Liver (tissue), 9 donors: ENCODE data around the gene EARS2. TPM values are rescaled to one million over a fixed set of nuclear protein-coding genes. Genes with fewer than 3 reads are reported as not detected.

Experiments used
- DNase-seq: peaks from one replicate; pipeline ENCODE4 v3.0.0-alpha.2; 2017; ENCODE audit warnings: low spot score
- H3K27ac ChIP-seq, 2 donors: one replicate each; pipeline ENCODE4 v1.7.0; 2013; ENCODE audit warnings: inconsistent platforms in 2 of 2, low read length in 2 of 2, control low read depth in 1 of 2, low read depth in 1 of 2, mild to moderate bottlenecking in 1 of 2
- H3K27me3 ChIP-seq, 4 donors: one replicate each; pipeline versions ENCODE4 v1.6.1 to v1.7.0; 2013; ENCODE audit warnings: low read length in 3 of 4, inconsistent platforms in 1 of 4, mild to moderate bottlenecking in 1 of 4, moderate library complexity in 1 of 4; ENCODE audit not compliant: control insufficient read depth in 4 of 4, insufficient read depth in 4 of 4
- H3K36me3 ChIP-seq, 4 donors: one replicate each; pipeline versions ENCODE4 v1.6.1 to v1.7.0; 2013; ENCODE audit warnings: low read length in 3 of 4, mild to moderate bottlenecking in 3 of 4, low read depth in 1 of 4, moderate library complexity in 1 of 4; ENCODE audit not compliant: control insufficient read depth in 4 of 4, insufficient read depth in 3 of 4
- H3K4me1 ChIP-seq, 4 donors: one replicate each; pipeline versions ENCODE4 v1.6.1 to v1.7.0; 2013; ENCODE audit warnings: low read length in 3 of 4, mild to moderate bottlenecking in 3 of 4, moderate library complexity in 1 of 4; ENCODE audit not compliant: control insufficient read depth in 4 of 4, insufficient read depth in 4 of 4
- H3K4me3 ChIP-seq, 3 donors: one replicate each; pipeline versions ENCODE4 v1.6.1 to v1.7.0; 2013; ENCODE audit warnings: low read length in 3 of 3, control low read depth in 1 of 3, low read depth in 1 of 3, mild to moderate bottlenecking in 1 of 3
- H3K9ac ChIP-seq, 2 donors: one replicate each; pipeline ENCODE4 v1.7.0; 2013; ENCODE audit warnings: low read length in 2 of 2, mild to moderate bottlenecking in 2 of 2, moderate library complexity in 2 of 2, control low read depth in 1 of 2, low read depth in 1 of 2
- H3K9me3 ChIP-seq, 4 donors: one replicate each; pipeline versions ENCODE4 v1.6.1 to v1.7.0; 2013; ENCODE audit warnings: low read length in 3 of 4; ENCODE audit not compliant: control insufficient read depth in 4 of 4
- ATF3 ChIP-seq: IDR thresholded peaks from 2 replicates; pipeline ENCODE4 v1.6.1; 2016; ENCODE audit warnings: antibody characterized with exemption
- CTCF ChIP-seq: fragments of 150-350 bp; IDR thresholded peaks from 2 replicates; pipeline ENCODE4 v1.5.1; 2017; ENCODE audit warnings: improper control_type of control experiment, low read depth, low read length; ENCODE audit not compliant: missing input control
- EGR1 ChIP-seq, 2 donors: IDR thresholded peaks; 2 replicates each; pipeline ENCODE4 v1.6.1; 2016 to 2018; ENCODE audit warnings: antibody characterized with exemption in 2 of 2, low read depth in 2 of 2
- FOXA1 ChIP-seq: IDR thresholded peaks from 2 replicates; pipeline ENCODE4 v1.6.1; 2016; ENCODE audit warnings: antibody characterized with exemption
- FOXA2 ChIP-seq: IDR thresholded peaks from 2 replicates; pipeline ENCODE4 v1.6.1; 2016; ENCODE audit warnings: antibody characterized with exemption
- GABPA ChIP-seq, 2 donors: IDR thresholded peaks in 1 of 2; conservative IDR thresholded peaks in 1 of 2; 2 replicates each; pipeline ENCODE4 v1.6.1; 2016; ENCODE audit warnings: antibody characterized with exemption in 2 of 2, mild to moderate bottlenecking in 1 of 2, moderate library complexity in 1 of 2
- HNF4A ChIP-seq, 2 donors: conservative IDR thresholded peaks; 2 replicates each; pipeline ENCODE4 v1.6.1; 2016; ENCODE audit warnings: antibody characterized with exemption in 2 of 2, mild to moderate bottlenecking in 2 of 2
- HNF4G ChIP-seq: IDR thresholded peaks from 2 replicates; pipeline ENCODE4 v1.6.1; 2016; ENCODE audit warnings: antibody characterized with exemption
- JUND ChIP-seq, 2 donors: IDR thresholded peaks; 2 replicates each; pipeline ENCODE4 v1.6.1; 2016; ENCODE audit warnings: antibody characterized with exemption in 2 of 2
- MAX ChIP-seq: IDR thresholded peaks from 2 replicates; pipeline ENCODE4 v1.6.1; 2016; ENCODE audit warnings: antibody characterized with exemption
- NR2F2 ChIP-seq: IDR thresholded peaks from 2 replicates; pipeline ENCODE4 v1.6.1; 2016; ENCODE audit warnings: antibody characterized with exemption
- RAD21 ChIP-seq, 2 donors: IDR thresholded peaks; 2 replicates each; pipeline ENCODE4 v1.6.1; 2016; ENCODE audit warnings: antibody characterized with exemption in 2 of 2, mild to moderate bottlenecking in 2 of 2
- RXRA ChIP-seq, 2 donors: IDR thresholded peaks; 2 replicates each; pipeline ENCODE4 v1.6.1; 2017 to 2018; ENCODE audit warnings: antibody characterized with exemption in 2 of 2, mild to moderate bottlenecking in 1 of 2
- SP1 ChIP-seq: IDR thresholded peaks from 2 replicates; pipeline ENCODE4 v1.6.1; 2018; ENCODE audit warnings: antibody characterized with exemption, mild to moderate bottlenecking
- YY1 ChIP-seq: IDR thresholded peaks from 2 replicates; pipeline ENCODE4 v1.6.1; 2016; ENCODE audit warnings: antibody characterized with exemption, mild to moderate bottlenecking
- WGBS: extraction: QIAGEN DNeasy Blood & Tissue Kit; methylation state at CpG from one replicate; pipeline ENCODE4 v1.1.7; 2013; 5-methylcytosine and 5-hydroxymethylcytosine counted together
- polyA plus RNA-seq, 2 donors: library from polyadenylated mRNA; stranded (reverse) in 1 of 2; unstranded in 1 of 2; fragments of 200-250 nt in 1 of 2; fragments of >200 nt in 1 of 2; fragmentation: Nextera tagmentation in 1 of 2; extraction: Ambion mirVana in 1 of 2; gene quantifications; one replicate each; pipeline versions ENCODE4 v1.2.1 to v1.2.3, GENCODE V29; 2013 to 2015
- total RNA-seq, 2 donors: library from RNA; depleted of rRNA; stranded (reverse); fragments of >200 nt; gene quantifications; one replicate each; pipeline ENCODE4 v1.2.3, GENCODE V29; 2014
- TF ChIP-seq, protein P1 (sequence below): IDR thresholded peaks from 2 replicates; pipeline ENCODE4 v1.6.1; 2016; ENCODE audit warnings: antibody characterized with exemption
- donor health status: healthy.
- donor health status: healthy.
- donor health status: healthy.
- donor health status: healthy.
- donor health status: healthy.

Gene EARS2
- total and polyA plus RNA-seq, 4 donors: 11.6 to 31.0 (median 19.6) TPM

DNA sequence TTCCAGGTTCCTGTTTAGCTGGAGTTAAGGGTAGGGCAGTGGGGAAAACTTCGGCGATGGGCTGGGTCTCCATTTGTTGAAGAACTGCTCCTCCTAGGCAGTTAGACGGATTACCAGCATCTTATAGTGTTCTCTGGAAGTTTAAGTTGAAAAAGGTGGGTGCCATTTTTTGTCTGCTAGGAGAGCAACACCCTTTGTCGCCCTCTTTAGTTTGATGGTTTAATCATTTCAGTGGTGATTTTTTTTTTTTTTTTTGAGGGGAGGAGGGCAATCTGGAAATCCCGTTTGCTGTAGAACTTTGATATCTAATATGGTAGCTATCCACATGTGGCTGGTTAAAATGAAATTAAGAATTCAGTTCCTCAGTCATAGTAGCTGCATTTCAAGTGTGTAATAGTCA lies 4.4 kb upstream of the EARS2 start:
- Histone ChIP-seq H3K4me3 (no peak overlapping the region), H3K9ac (no peak overlapping the region), H3K4me1 (peaks cover 2 to 22% (median 15%) of the 10 kb centered on the region in 4 donors), H3K27ac (no peak overlapping the region), H3K27me3 (no peaks in the 10 kb centered on the region), H3K36me3 (peaks cover 10 to 64% (median 52%) of the 10 kb centered on the region in 4 donors), H3K9me3 (no peaks in the 10 kb centered on the region)
- TF ChIP-seq MAX (no peak), JUND (IDR thresholded peaks at IDR 0.05) (no peak), HNF4A (conservative IDR thresholded peaks at IDR 0.05) (no peak), ATF3 (no peak), SP1 (no peak), YY1 (no peak)
- TF ChIP-seq, protein P1, sequence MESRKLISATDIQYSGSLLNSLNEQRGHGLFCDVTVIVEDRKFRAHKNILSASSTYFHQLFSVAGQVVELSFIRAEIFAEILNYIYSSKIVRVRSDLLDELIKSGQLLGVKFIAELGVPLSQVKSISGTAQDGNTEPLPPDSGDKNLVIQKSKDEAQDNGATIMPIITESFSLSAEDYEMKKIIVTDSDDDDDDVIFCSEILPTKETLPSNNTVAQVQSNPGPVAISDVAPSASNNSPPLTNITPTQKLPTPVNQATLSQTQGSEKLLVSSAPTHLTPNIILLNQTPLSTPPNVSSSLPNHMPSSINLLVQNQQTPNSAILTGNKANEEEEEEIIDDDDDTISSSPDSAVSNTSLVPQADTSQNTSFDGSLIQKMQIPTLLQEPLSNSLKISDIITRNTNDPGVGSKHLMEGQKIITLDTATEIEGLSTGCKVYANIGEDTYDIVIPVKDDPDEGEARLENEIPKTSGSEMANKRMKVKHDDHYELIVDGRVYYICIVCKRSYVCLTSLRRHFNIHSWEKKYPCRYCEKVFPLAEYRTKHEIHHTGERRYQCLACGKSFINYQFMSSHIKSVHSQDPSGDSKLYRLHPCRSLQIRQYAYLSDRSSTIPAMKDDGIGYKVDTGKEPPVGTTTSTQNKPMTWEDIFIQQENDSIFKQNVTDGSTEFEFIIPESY: no peak
- no peak for DNase-seq
- 89% methylated on average over 5 of the region's 5 CpGs for WGBS

DNA sequence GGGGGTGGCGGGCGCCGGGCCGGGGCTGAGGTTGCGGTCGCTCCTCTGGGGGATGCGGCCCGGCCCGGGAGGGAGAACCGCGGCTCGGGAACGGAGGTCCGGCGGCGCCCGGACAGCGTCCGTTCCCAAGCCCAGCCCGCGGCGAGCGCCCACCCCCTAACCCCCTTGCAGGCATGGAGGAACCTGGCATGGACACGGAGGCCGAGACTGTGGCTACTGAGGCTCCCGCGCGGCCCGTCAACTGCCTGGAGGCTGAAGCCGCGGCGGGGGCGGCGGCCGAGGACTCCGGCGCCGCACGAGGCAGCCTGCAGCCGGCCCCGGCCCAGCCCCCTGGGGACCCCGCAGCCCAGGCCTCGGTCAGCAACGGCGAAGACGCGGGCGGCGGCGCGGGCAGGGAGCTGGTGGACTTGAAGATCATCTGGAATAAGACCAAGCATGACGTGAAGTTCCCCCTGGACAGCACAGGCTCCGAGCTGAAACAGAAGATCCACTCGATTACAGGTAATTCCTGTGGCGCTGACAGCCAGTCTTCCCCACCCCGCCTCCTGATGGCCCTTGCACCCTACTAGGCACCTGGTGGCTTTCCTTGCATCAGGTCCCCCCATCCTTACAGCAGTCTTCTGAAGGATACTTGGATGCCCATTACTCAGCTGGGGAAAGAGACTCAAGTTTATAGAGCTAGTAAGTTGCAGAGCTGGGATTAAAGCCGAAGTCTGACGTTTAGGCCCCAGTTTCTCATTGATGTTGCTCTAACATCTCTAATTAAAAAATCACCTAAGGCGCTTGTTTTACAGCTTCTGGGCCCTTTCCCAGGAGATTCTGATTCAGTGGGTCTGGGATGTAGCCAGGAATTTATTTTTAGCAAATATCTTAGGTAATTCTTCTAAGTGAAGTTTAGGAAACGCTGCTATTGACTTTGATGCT lies 891 bp upstream of the EARS2 start:
- H3K27me3 ChIP-seq: no peaks in the 10 kb centered on the region
- peak; percentile 41 for DNase-seq
- peaks cover 5 to 34% (median 23%) of the 10 kb centered on the region in 4 donors for H3K36me3 ChIP-seq
- H3K4me3 ChIP-seq: peak overlapping the region; percentile 84 to 97 (median 92)
- peak overlapping the region; percentile 85 to 86 for H3K27ac ChIP-seq
- peaks cover 2 to 31% (median 19%) of the 10 kb centered on the region in 4 donors for H3K4me1 ChIP-seq
- H3K9ac ChIP-seq: peak overlapping the region; percentile 90 to 92
- H3K9me3 ChIP-seq: no peaks in the 10 kb centered on the region
- WGBS: 2% methylated on average over 60 of the region's 60 CpGs
- TF ChIP-seq EGR1 (IDR thresholded peaks at IDR 0.05; ENCODE audit: low read depth in 2 of 2): no peak
- TF ChIP-seq, protein P1: no peak

DNA sequence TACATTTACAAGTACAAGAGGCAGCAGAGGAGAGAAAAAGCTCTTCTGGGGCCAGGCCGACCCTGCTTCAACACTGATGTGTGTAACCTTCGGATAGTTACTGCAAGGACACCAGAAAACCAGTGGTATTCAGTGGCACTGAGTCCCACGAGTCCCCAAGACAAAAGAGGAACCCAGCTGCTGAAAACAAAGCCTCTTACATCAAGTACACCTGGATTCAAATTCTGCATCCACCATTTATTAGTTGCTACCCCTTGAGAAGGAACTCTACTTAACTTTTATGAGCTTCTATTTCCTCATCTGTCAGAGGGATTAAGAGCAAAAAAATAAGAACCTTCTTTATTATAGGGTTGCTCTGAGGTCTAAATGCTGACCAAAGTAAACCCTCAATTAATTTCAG lies 2.6 kb downstream of the EARS2 start:
- H3K4me3 ChIP-seq: no peak overlapping the region
- 87% methylated on average over 3 of the region's 3 CpGs for WGBS
- TF ChIP-seq NR2F2: no peak
- no peak for TF ChIP-seq CTCF
- TF ChIP-seq SP1: no peak
- TF ChIP-seq GABPA (IDR thresholded peaks at IDR 0.05 in 1 of 2, conservative IDR thresholded peaks at IDR 0.05 in 1 of 2): no peak
- TF ChIP-seq HNF4G: no peak
- TF ChIP-seq RXRA (IDR thresholded peaks at IDR 0.05): no peak
- TF ChIP-seq, protein P1: no peak
- no peak for TF ChIP-seq HNF4A (conservative IDR thresholded peaks at IDR 0.05)
- no peak for TF ChIP-seq MAX
- no peak for TF ChIP-seq RAD21 (IDR thresholded peaks at IDR 0.05)
- no peak for TF ChIP-seq JUND (IDR thresholded peaks at IDR 0.05)
- TF ChIP-seq YY1: no peak
- TF ChIP-seq ATF3: no peak
- TF ChIP-seq FOXA1: no peak
- no peak for TF ChIP-seq FOXA2
- TF ChIP-seq EGR1 (IDR thresholded peaks at IDR 0.05; ENCODE audit: low read depth in 2 of 2): no peak

More for the DNA sequence above, 2.6 kb downstream of the EARS2 start:
- H3K27ac ChIP-seq: no peak overlapping the region
- no peak for DNase-seq
- no peak overlapping the region for H3K9ac ChIP-seq
- no peaks in the 10 kb centered on the region for H3K9me3 ChIP-seq
- H3K36me3 ChIP-seq: peaks cover 2 to 26% (median 18%) of the 10 kb centered on the region in 4 donors
- H3K4me1 ChIP-seq: peaks cover 0 to 29% (median 19%) of the 10 kb centered on the region in 4 donors
- H3K27me3 ChIP-seq: no peaks in the 10 kb centered on the region
